Measurements from ENCODE around the gene AGBL4.

The AGBL4 gene

GRCh38 chr1:49436865-49437264 lies 586.9 kb downstream of the AGBL4 start:
- WGBS = 0% methylated on average over 1 of the region's 2 CpGs

GRCh38 chr1:49435291-49435690 lies 588.5 kb downstream of the AGBL4 start:
- no peak overlapping the region for H3K9ac ChIP-seq (ENCODE audit: low read length)
- peaks cover 19% of the 10 kb centered on the region for H3K9me3 ChIP-seq (ENCODE audit: control insufficient read depth, low read length)
- H3K23ac ChIP-seq (ENCODE audit: low read length in 2 of 2) = no peak overlapping the region
- no peak overlapping the region for H2AK5ac ChIP-seq (ENCODE audit: low read length, severe bottlenecking)
- H3K36me3 ChIP-seq (ENCODE audit: control insufficient read depth in 1 of 2, insufficient read depth in 2 of 2, low read depth in 1 of 2, low read length in 2 of 2) = no peaks in the 10 kb centered on the region
- H3K27ac ChIP-seq (ENCODE audit: low read length, poor library complexity, severe bottlenecking) = no peak overlapping the region
- no peaks in the 10 kb centered on the region for H3K4me1 ChIP-seq (ENCODE audit: control insufficient read depth, insufficient read depth, low read depth, low read length)
- DNase-seq = no peak
- no peak overlapping the region for H3K4me2 ChIP-seq (ENCODE audit: low read length, poor library complexity, severe bottlenecking)
- H4K91ac ChIP-seq (ENCODE audit: low read length) = no peak overlapping the region
- no peak overlapping the region for H3K18ac ChIP-seq (ENCODE audit: low read depth in 1 of 2, low read length in 2 of 2)
- no peaks in the 10 kb centered on the region for H3K27me3 ChIP-seq (ENCODE audit: control insufficient read depth in 1 of 2, insufficient read depth in 1 of 2, low read length in 2 of 2)
- no peaks in the 10 kb centered on the region for H3K79me1 ChIP-seq (replicated peaks; ENCODE audit: low read length, poor library complexity, severe bottlenecking)
- H2BK5ac ChIP-seq (ENCODE audit: low read depth, low read length, poor library complexity, severe bottlenecking) = no peak overlapping the region
- no peak overlapping the region for H4K8ac ChIP-seq (ENCODE audit: low read length)
- no peak overlapping the region for H2BK120ac ChIP-seq (ENCODE audit: low read depth, low read length)
- no peak overlapping the region for H2BK15ac ChIP-seq (ENCODE audit: low read depth, poor library complexity, severe bottlenecking)
- no peak overlapping the region for H2BK12ac ChIP-seq (ENCODE audit: low read length in 2 of 2)
- H2AFZ ChIP-seq (ENCODE audit: low read depth, low read length) = no peak overlapping the region
- no peak overlapping the region for H3K4ac ChIP-seq (ENCODE audit: low read depth in 1 of 2, low read length in 2 of 2)
- no peak overlapping the region for H3K4me3 ChIP-seq (ENCODE audit: insufficient read depth in 1 of 2, low read depth in 1 of 2, low read length in 2 of 2)
- no peak overlapping the region for H3K14ac ChIP-seq (ENCODE audit: low read length in 2 of 2)

More at GRCh38 chr1:49436865-49437264, 586.9 kb downstream of the AGBL4 start:
- Histone ChIP-seq H3K4me3 (ENCODE audit: insufficient read depth in 1 of 2, low read depth in 1 of 2, low read length in 2 of 2) (no peak overlapping the region), H4K8ac (ENCODE audit: low read length) (no peak overlapping the region), H3K4ac (ENCODE audit: low read depth in 1 of 2, low read length in 2 of 2) (no peak overlapping the region), H2BK5ac (ENCODE audit: low read depth, low read length, poor library complexity, severe bottlenecking) (no peak overlapping the region), H3K27ac (ENCODE audit: low read length, poor library complexity, severe bottlenecking) (no peak overlapping the region), H3K36me3 (ENCODE audit: control insufficient read depth in 1 of 2, insufficient read depth in 2 of 2, low read depth in 1 of 2, low read length in 2 of 2) (no peaks in the 10 kb centered on the region), H3K27me3 (ENCODE audit: control insufficient read depth in 1 of 2, insufficient read depth in 1 of 2, low read length in 2 of 2) (no peaks in the 10 kb centered on the region), H2AFZ (ENCODE audit: low read depth, low read length) (no peak overlapping the region), H3K4me1 (ENCODE audit: control insufficient read depth, insufficient read depth, low read depth, low read length) (no peaks in the 10 kb centered on the region), H4K91ac (ENCODE audit: low read length) (no peak overlapping the region), H2BK15ac (ENCODE audit: low read depth, poor library complexity, severe bottlenecking) (no peak overlapping the region), H2BK12ac (ENCODE audit: low read length in 2 of 2) (no peak overlapping the region), H3K9me3 (ENCODE audit: control insufficient read depth, low read length) (peaks cover 31% of the 10 kb centered on the region), H2BK120ac (ENCODE audit: low read depth, low read length) (no peak overlapping the region), H3K23ac (ENCODE audit: low read length in 2 of 2) (no peak overlapping the region), H3K9ac (ENCODE audit: low read length) (no peak overlapping the region), H3K14ac (ENCODE audit: low read length in 2 of 2) (no peak overlapping the region), H3K18ac (ENCODE audit: low read depth in 1 of 2, low read length in 2 of 2) (no peak overlapping the region), H3K4me2 (ENCODE audit: low read length, poor library complexity, severe bottlenecking) (no peak overlapping the region), H3K79me1 (replicated peaks; ENCODE audit: low read length, poor library complexity, severe bottlenecking) (no peaks in the 10 kb centered on the region), H2AK5ac (ENCODE audit: low read length, severe bottlenecking) (no peak overlapping the region)
- DNase-seq = no peak

- no peak overlapping the region for H3K4me2 ChIP-seq (ENCODE audit: low read length, poor library complexity, severe bottlenecking)
- no peaks in the 10 kb centered on the region for H3K79me1 ChIP-seq (replicated peaks; ENCODE audit: low read length, poor library complexity, severe bottlenecking)
- H4K91ac ChIP-seq (ENCODE audit: low read length) = no peak overlapping the region
- no peak overlapping the region for H2BK5ac ChIP-seq (ENCODE audit: low read depth, low read length, poor library complexity, severe bottlenecking)
- no peak overlapping the region for H3K4me3 ChIP-seq (ENCODE audit: insufficient read depth in 1 of 2, low read depth in 1 of 2, low read length in 2 of 2)
- H3K27me3 ChIP-seq (ENCODE audit: control insufficient read depth in 1 of 2, insufficient read depth in 1 of 2, low read length in 2 of 2) = no peaks in the 10 kb centered on the region
- H3K4me1 ChIP-seq (ENCODE audit: control insufficient read depth, insufficient read depth, low read depth, low read length) = no peaks in the 10 kb centered on the region
- H2BK12ac ChIP-seq (ENCODE audit: low read length in 2 of 2) = no peak overlapping the region
- no peak overlapping the region for H3K9ac ChIP-seq (ENCODE audit: low read length)
- no peak overlapping the region for H3K18ac ChIP-seq (ENCODE audit: low read depth in 1 of 2, low read length in 2 of 2)
- H3K36me3 ChIP-seq (ENCODE audit: control insufficient read depth in 1 of 2, insufficient read depth in 2 of 2, low read depth in 1 of 2, low read length in 2 of 2) = no peaks in the 10 kb centered on the region
- no peak overlapping the region for H3K14ac ChIP-seq (ENCODE audit: low read length in 2 of 2)
- H3K27ac ChIP-seq (ENCODE audit: low read length, poor library complexity, severe bottlenecking) = no peak overlapping the region
- H3K4ac ChIP-seq (ENCODE audit: low read depth in 1 of 2, low read length in 2 of 2) = no peak overlapping the region
- H2AFZ ChIP-seq (ENCODE audit: low read depth, low read length) = no peak overlapping the region
- no peak for DNase-seq
- no peak overlapping the region for H2BK120ac ChIP-seq (ENCODE audit: low read depth, low read length)
- no peak overlapping the region for H4K8ac ChIP-seq (ENCODE audit: low read length)
- 56% methylated on average over 1 of the region's 3 CpGs for WGBS
- no peak overlapping the region for H3K23ac ChIP-seq (ENCODE audit: low read length in 2 of 2)
- no peak overlapping the region for H2BK15ac ChIP-seq (ENCODE audit: low read depth, poor library complexity, severe bottlenecking)
- H3K9me3 ChIP-seq (ENCODE audit: control insufficient read depth, low read length) = peaks cover 12% of the 10 kb centered on the region
- H2AK5ac ChIP-seq (ENCODE audit: low read length, severe bottlenecking) = no peak overlapping the region
These were observed 599.0 kb downstream of the AGBL4 start for GRCh38 chr1:49424782-49425181.

GRCh38 chr1:49416758-49417157 lies 607.0 kb downstream of the AGBL4 start:
- WGBS = 20% methylated on average over 1 of the region's 1 CpG

More at GRCh38 chr1:49416758-49417157, 607.0 kb downstream of the AGBL4 start:
- Histone ChIP-seq H3K4me1 (ENCODE audit: control insufficient read depth, insufficient read depth, low read depth, low read length) (no peaks in the 10 kb centered on the region), H3K27ac (ENCODE audit: low read length, poor library complexity, severe bottlenecking) (no peak overlapping the region), H2BK12ac (ENCODE audit: low read length in 2 of 2) (no peak overlapping the region), H4K91ac (ENCODE audit: low read length) (no peak overlapping the region), H3K4ac (ENCODE audit: low read depth in 1 of 2, low read length in 2 of 2) (no peak overlapping the region), H2BK5ac (ENCODE audit: low read depth, low read length, poor library complexity, severe bottlenecking) (no peak overlapping the region), H3K27me3 (ENCODE audit: control insufficient read depth in 1 of 2, insufficient read depth in 1 of 2, low read length in 2 of 2) (no peaks in the 10 kb centered on the region), H2BK120ac (ENCODE audit: low read depth, low read length) (no peak overlapping the region), H3K9me3 (ENCODE audit: control insufficient read depth, low read length) (no peaks in the 10 kb centered on the region), H2AK5ac (ENCODE audit: low read length, severe bottlenecking) (no peak overlapping the region), H2AFZ (ENCODE audit: low read depth, low read length) (no peak overlapping the region), H3K4me2 (ENCODE audit: low read length, poor library complexity, severe bottlenecking) (no peak overlapping the region), H3K79me1 (replicated peaks; ENCODE audit: low read length, poor library complexity, severe bottlenecking) (no peaks in the 10 kb centered on the region), H3K14ac (ENCODE audit: low read length in 2 of 2) (no peak overlapping the region), H3K23ac (ENCODE audit: low read length in 2 of 2) (no peak overlapping the region), H3K4me3 (ENCODE audit: insufficient read depth in 1 of 2, low read depth in 1 of 2, low read length in 2 of 2) (no peak overlapping the region), H4K8ac (ENCODE audit: low read length) (no peak overlapping the region), H3K18ac (ENCODE audit: low read depth in 1 of 2, low read length in 2 of 2) (no peak overlapping the region), H3K9ac (ENCODE audit: low read length) (no peak overlapping the region), H2BK15ac (ENCODE audit: low read depth, poor library complexity, severe bottlenecking) (no peak overlapping the region), H3K36me3 (ENCODE audit: control insufficient read depth in 1 of 2, insufficient read depth in 2 of 2, low read depth in 1 of 2, low read length in 2 of 2) (no peaks in the 10 kb centered on the region)
- DNase-seq = no peak

Data from mesenchymal stem cell (in vitro differentiated cells and primary cell).